ENCODE measurements around the gene BDKRB2.

BDKRB2 gene

GRCh38 chr14:96287856-96288255, 83.2 kb downstream of the BDKRB2 start:
- H4K20me1 ChIP-seq (ENCODE audit: insufficient read depth), result no peaks in the 10 kb centered on the region
- no peaks in the 10 kb centered on the region for H3K79me2 ChIP-seq (ENCODE audit: insufficient read depth, low read depth)
- no peak overlapping the region for H3K4me2 ChIP-seq
- no peak overlapping the region for H3K9ac ChIP-seq
- H3K27me3 ChIP-seq (ENCODE audit: insufficient read depth, low read depth), result no peaks in the 10 kb centered on the region
- no peaks in the 10 kb centered on the region for H3K36me3 ChIP-seq (ENCODE audit: insufficient read depth)
- no peak overlapping the region for H3K4me3 ChIP-seq (IDR thresholded peaks at IDR 0.05; ENCODE audit: insufficient read depth, low read depth, low read length)
- H2AFZ ChIP-seq (ENCODE audit: low read depth), result no peak overlapping the region
- no peak overlapping the region for H3K27ac ChIP-seq
- TF ChIP-seq, protein P1, sequence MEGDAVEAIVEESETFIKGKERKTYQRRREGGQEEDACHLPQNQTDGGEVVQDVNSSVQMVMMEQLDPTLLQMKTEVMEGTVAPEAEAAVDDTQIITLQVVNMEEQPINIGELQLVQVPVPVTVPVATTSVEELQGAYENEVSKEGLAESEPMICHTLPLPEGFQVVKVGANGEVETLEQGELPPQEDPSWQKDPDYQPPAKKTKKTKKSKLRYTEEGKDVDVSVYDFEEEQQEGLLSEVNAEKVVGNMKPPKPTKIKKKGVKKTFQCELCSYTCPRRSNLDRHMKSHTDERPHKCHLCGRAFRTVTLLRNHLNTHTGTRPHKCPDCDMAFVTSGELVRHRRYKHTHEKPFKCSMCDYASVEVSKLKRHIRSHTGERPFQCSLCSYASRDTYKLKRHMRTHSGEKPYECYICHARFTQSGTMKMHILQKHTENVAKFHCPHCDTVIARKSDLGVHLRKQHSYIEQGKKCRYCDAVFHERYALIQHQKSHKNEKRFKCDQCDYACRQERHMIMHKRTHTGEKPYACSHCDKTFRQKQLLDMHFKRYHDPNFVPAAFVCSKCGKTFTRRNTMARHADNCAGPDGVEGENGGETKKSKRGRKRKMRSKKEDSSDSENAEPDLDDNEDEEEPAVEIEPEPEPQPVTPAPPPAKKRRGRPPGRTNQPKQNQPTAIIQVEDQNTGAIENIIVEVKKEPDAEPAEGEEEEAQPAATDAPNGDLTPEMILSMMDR (conservative IDR thresholded peaks at IDR 0.05; ENCODE audit: low read depth, low read length), result no peak
- H3K4me1 ChIP-seq (ENCODE audit: low read depth, poor library complexity, severe bottlenecking), result no peaks in the 10 kb centered on the region

All from KMS-11 (cell line).